H9 (cell line): Measurements from ENCODE around the gene RSBN1. TPM values are rescaled to one million over a fixed set of nuclear protein-coding genes. Genes with fewer than 3 reads are reported as not detected.
"Not testable (repeated sequence)": the region's sequence is repeated elsewhere in the genome, so short reads cannot be mapped to it uniquely, and the experiment has no call there.

ENCODE experiments used
- DNase-seq: peaks from one replicate; pipeline ENCODE4 v3.0.0-alpha.2; 2017
- H2AFZ ChIP-seq: one replicate; pipeline ENCODE4 v1.6.1; 2013; ENCODE audit warnings: mild to moderate bottlenecking, low read length, control low read depth, moderate library complexity
- H2AK5ac ChIP-seq: 2 replicates; pipeline ENCODE4 v1.6.1; 2013; ENCODE audit warnings: low read length, control low read depth, mixed read lengths; ENCODE audit not compliant: insufficient read length
- H2BK120ac ChIP-seq: one replicate; pipeline ENCODE4 v1.6.1; 2013; ENCODE audit warnings: low read depth, mild to moderate bottlenecking, low read length, control low read depth, inconsistent platforms; ENCODE audit not compliant: poor library complexity, severe bottlenecking
- H2BK12ac ChIP-seq: 2 replicates; pipeline ENCODE4 v1.6.1; 2013; ENCODE audit warnings: low read length, control low read depth, mixed read lengths, low read depth; ENCODE audit not compliant: insufficient read length
- H2BK15ac ChIP-seq: 2 replicates; pipeline ENCODE4 v1.6.1; 2013; ENCODE audit warnings: low read depth, low read length, control low read depth
- H2BK20ac ChIP-seq: one replicate; pipeline ENCODE4 v1.6.1; 2013; ENCODE audit warnings: low read depth, mild to moderate bottlenecking, low read length, control low read depth, inconsistent platforms; ENCODE audit not compliant: poor library complexity, severe bottlenecking
- H2BK5ac ChIP-seq: 2 replicates; pipeline ENCODE4 v1.6.1; 2013; ENCODE audit warnings: low read length, control low read depth, mixed read lengths; ENCODE audit not compliant: insufficient read length
- H3K14ac ChIP-seq: 2 replicates; pipeline ENCODE4 v1.6.1; 2013; ENCODE audit warnings: low read length, control low read depth; ENCODE audit not compliant: insufficient read depth
- H3K18ac ChIP-seq: 2 replicates; pipeline ENCODE4 v1.6.1; 2013; ENCODE audit warnings: low read depth, mild to moderate bottlenecking, mixed read lengths, low read length, control low read depth; ENCODE audit not compliant: insufficient read length
- H3K23ac ChIP-seq: 2 replicates; pipeline ENCODE4 v1.6.1; 2013; ENCODE audit warnings: low read length, control low read depth, mixed read lengths, low read depth; ENCODE audit not compliant: insufficient read length
- H3K23me2 ChIP-seq: 2 replicates; pipeline ENCODE4 v1.6.1; 2013; ENCODE audit warnings: low read depth, mild to moderate bottlenecking, mixed read lengths, low read length, control low read depth; ENCODE audit not compliant: insufficient read length, poor library complexity, severe bottlenecking
- H3K27ac ChIP-seq: 2 replicates; pipeline ENCODE4 v1.5.1; 2013; ENCODE audit warnings: low read length, control low read depth, mixed read lengths, low read depth; ENCODE audit not compliant: insufficient read length
- H3K27me3 ChIP-seq: 2 replicates; pipeline ENCODE4 v1.6.1; 2013; ENCODE audit warnings: low read length, control low read depth, inconsistent platforms; ENCODE audit not compliant: insufficient read depth
- H3K4ac ChIP-seq: 2 replicates; pipeline ENCODE4 v1.6.1; 2013; ENCODE audit warnings: low read depth, mild to moderate bottlenecking, control low read depth, inconsistent platforms, low read length, moderate library complexity
- H3K4me1 ChIP-seq: 2 replicates; pipeline ENCODE4 v1.6.1; 2013; ENCODE audit warnings: low read length, control low read depth, inconsistent platforms; ENCODE audit not compliant: insufficient read depth
- H3K4me2 ChIP-seq: 2 replicates; pipeline ENCODE4 v1.6.1; 2013; ENCODE audit warnings: low read length, control low read depth, mixed read lengths; ENCODE audit not compliant: insufficient read length, insufficient read depth
- H3K56ac ChIP-seq: 2 replicates; pipeline ENCODE4 v1.6.1; 2013; ENCODE audit warnings: low read depth, mild to moderate bottlenecking, mixed read lengths, low read length, control low read depth; ENCODE audit not compliant: insufficient read length
- H3K79me1 ChIP-seq: 2 replicates; pipeline ENCODE4 v1.6.1; 2013; ENCODE audit warnings: low read depth, mild to moderate bottlenecking, moderate library complexity, low read length, control low read depth, inconsistent platforms; ENCODE audit not compliant: insufficient read depth, poor library complexity, severe bottlenecking
- H3K79me2 ChIP-seq: 2 replicates; pipeline ENCODE4 v1.6.1; 2013; ENCODE audit warnings: low read length, control low read depth, inconsistent platforms; ENCODE audit not compliant: insufficient read depth
- H3K9ac ChIP-seq: 2 replicates; pipeline ENCODE4 v1.6.1; 2013; ENCODE audit warnings: low read length, control low read depth, mixed read lengths; ENCODE audit not compliant: insufficient read length; ENCODE audit errors: extremely low read depth
- H3K9me3 ChIP-seq: one replicate; pipeline ENCODE4 v1.6.1; 2013; ENCODE audit warnings: low read depth, low read length, inconsistent platforms; ENCODE audit not compliant: control insufficient read depth
- H3T11ph ChIP-seq: one replicate; pipeline ENCODE4 v1.6.1; 2013; ENCODE audit warnings: mild to moderate bottlenecking, low read length, control low read depth, inconsistent platforms
- H4K20me1 ChIP-seq: one replicate; pipeline ENCODE4 v1.6.1; 2013; ENCODE audit not compliant: control insufficient read depth, insufficient read length, insufficient read depth
- H4K5ac ChIP-seq: 2 replicates; pipeline ENCODE4 v1.6.1; 2013; ENCODE audit warnings: low read depth, mild to moderate bottlenecking, mixed read lengths, low read length, control low read depth; ENCODE audit not compliant: insufficient read length
- H4K8ac ChIP-seq: replicated peaks from 2 replicates; pipeline ENCODE4 v1.6.1; 2013; ENCODE audit warnings: low read length, control low read depth, mixed read lengths, low read depth; ENCODE audit not compliant: insufficient read length
- H4K91ac ChIP-seq: 2 replicates; pipeline ENCODE4 v1.6.1; 2013; ENCODE audit warnings: low read depth, mild to moderate bottlenecking, moderate library complexity, mixed read lengths, low read length, control low read depth; ENCODE audit not compliant: insufficient read length
- H3K27ac Mint-ChIP-seq, 3 experiments: 2 replicates in 2 of 3; 3 replicates in 1 of 3; pipeline ENCODE4 v1.8.0; 2020 to 2021; ENCODE audit warnings: mixed read lengths in 3 of 3, mild to moderate bottlenecking in 1 of 3, moderate library complexity in 1 of 3
- H3K27me3 Mint-ChIP-seq: 2 replicates; pipeline ENCODE4 v1.8.0; 2021; ENCODE audit warnings: low read depth, mild to moderate bottlenecking, moderate library complexity, mixed read lengths
- H3K36me3 Mint-ChIP-seq, 3 experiments: 2 replicates in 2 of 3; 3 replicates in 1 of 3; pipeline ENCODE4 v1.8.0; 2020 to 2021; ENCODE audit warnings: low read depth in 3 of 3, mixed read lengths in 3 of 3; ENCODE audit not compliant: insufficient read depth in 1 of 3
- H3K4me1 Mint-ChIP-seq, 2 experiments: 2 replicates each; pipeline ENCODE4 v1.8.0; 2020; ENCODE audit warnings: mixed read lengths in 2 of 2
- H3K4me3 Mint-ChIP-seq, 2 experiments: 2 replicates in 1 of 2; 3 replicates in 1 of 2; pipeline ENCODE4 v1.8.0; 2020 to 2021; ENCODE audit warnings: mild to moderate bottlenecking in 2 of 2, mixed read lengths in 2 of 2, moderate library complexity in 1 of 2
- H3K9me3 Mint-ChIP-seq, 2 experiments: 2 replicates in 1 of 2; 3 replicates in 1 of 2; pipeline ENCODE4 v1.8.0; 2020; ENCODE audit warnings: mild to moderate bottlenecking in 2 of 2, mixed read lengths in 2 of 2, moderate library complexity in 1 of 2
- WGBS: extraction: QIAGEN DNeasy Blood & Tissue Kit; methylation state at CpG from one replicate; pipeline ENCODE4 v1.1.7; 2013; ENCODE audit warnings: missing lambda C conversion rate, low lambda C conversion rate, mixed read lengths; ENCODE audit not compliant: insufficient read length; ENCODE audit errors: extremely low coverage; 5-methylcytosine and 5-hydroxymethylcytosine counted together
- total RNA-seq: library from RNA; stranded (reverse); gene quantifications from 2 replicates; pipeline ENCODE4 v1.2.1, GENCODE V29; 2021
- TF ChIP-seq, protein P1 (sequence below): fragments of 200-600 bp; sonication (generic); conservative IDR thresholded peaks from 3 replicates; pipeline ENCODE4 v1.8.0; 2021; ENCODE audit warnings: antibody characterized with exemption, mild to moderate bottlenecking

RSBN1 gene
- total RNA-seq, 1 experiment from 2014 or later = 11.0 TPM

DNA sequence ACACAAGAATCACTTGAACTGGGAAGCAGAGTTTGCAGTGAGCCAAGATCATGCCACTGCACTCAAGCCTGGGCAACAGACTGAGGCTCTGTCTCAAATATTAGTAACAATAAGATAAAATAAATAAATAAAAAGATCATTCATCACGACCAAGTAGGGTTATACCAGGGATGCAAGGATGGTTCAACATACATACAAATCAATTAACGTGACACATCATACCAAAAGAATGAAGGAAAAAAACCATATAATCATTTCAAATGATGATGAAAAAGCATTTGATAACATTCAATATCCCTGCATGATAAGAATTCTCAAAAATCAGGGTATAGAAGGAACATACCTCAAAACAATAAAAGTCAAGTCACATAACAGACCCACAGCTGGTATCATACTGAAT, 91.3 kb downstream of the RSBN1 start:
- no peak overlapping the region for H2BK12ac ChIP-seq
- H2BK5ac ChIP-seq = no peak overlapping the region
- no peak overlapping the region for H3K14ac ChIP-seq
- H2AFZ ChIP-seq = no peak overlapping the region
- no peak overlapping the region for H4K91ac ChIP-seq
- no peak overlapping the region for H3K27ac Mint-ChIP-seq
- H3T11ph ChIP-seq = no peak overlapping the region
- TF ChIP-seq, protein P1, sequence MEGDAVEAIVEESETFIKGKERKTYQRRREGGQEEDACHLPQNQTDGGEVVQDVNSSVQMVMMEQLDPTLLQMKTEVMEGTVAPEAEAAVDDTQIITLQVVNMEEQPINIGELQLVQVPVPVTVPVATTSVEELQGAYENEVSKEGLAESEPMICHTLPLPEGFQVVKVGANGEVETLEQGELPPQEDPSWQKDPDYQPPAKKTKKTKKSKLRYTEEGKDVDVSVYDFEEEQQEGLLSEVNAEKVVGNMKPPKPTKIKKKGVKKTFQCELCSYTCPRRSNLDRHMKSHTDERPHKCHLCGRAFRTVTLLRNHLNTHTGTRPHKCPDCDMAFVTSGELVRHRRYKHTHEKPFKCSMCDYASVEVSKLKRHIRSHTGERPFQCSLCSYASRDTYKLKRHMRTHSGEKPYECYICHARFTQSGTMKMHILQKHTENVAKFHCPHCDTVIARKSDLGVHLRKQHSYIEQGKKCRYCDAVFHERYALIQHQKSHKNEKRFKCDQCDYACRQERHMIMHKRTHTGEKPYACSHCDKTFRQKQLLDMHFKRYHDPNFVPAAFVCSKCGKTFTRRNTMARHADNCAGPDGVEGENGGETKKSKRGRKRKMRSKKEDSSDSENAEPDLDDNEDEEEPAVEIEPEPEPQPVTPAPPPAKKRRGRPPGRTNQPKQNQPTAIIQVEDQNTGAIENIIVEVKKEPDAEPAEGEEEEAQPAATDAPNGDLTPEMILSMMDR = no peak
- no peaks in the 10 kb centered on the region for H3K79me2 ChIP-seq
- no peaks in the 10 kb centered on the region for H3K27me3 ChIP-seq
- H2BK15ac ChIP-seq = no peak overlapping the region
- H3K4me3 Mint-ChIP-seq = no peak overlapping the region
- H3K27me3 Mint-ChIP-seq = no peaks in the 10 kb centered on the region; the same call in 1 of the 2 replicates
- no peak overlapping the region for H2BK20ac ChIP-seq
- H4K8ac ChIP-seq = no peak overlapping the region
- no peak overlapping the region for H3K18ac ChIP-seq
- no peak for DNase-seq
- WGBS = no CpG with 5 or more reads among the region's 2 CpGs
- H3K23ac ChIP-seq = no peak overlapping the region
- no peaks in the 10 kb centered on the region for H3K4me1 ChIP-seq
- H3K36me3 Mint-ChIP-seq = peaks cover 81 to 89% (median 81%) of the 10 kb centered on the region in 3 experiments
- no peak overlapping the region for H3K4ac ChIP-seq
- no peaks in the 10 kb centered on the region for H3K79me1 ChIP-seq
- H2AK5ac ChIP-seq = no peak overlapping the region
- H3K9me3 Mint-ChIP-seq = peaks cover 54 to 55% of the 10 kb centered on the region in 2 experiments
- H2BK120ac ChIP-seq = no peak overlapping the region
- H4K5ac ChIP-seq = no peak overlapping the region
- H3K9me3 ChIP-seq = peaks cover 6% of the 10 kb centered on the region
- H3K56ac ChIP-seq = no peak overlapping the region
- H3K4me2 ChIP-seq = no peak overlapping the region
- H3K4me1 Mint-ChIP-seq = no peaks in the 10 kb centered on the region
- no peak overlapping the region for H3K9ac ChIP-seq
- no peak overlapping the region for H3K27ac ChIP-seq
- no peaks in the 10 kb centered on the region for H3K23me2 ChIP-seq
- H4K20me1 ChIP-seq = no peaks in the 10 kb centered on the region

DNA sequence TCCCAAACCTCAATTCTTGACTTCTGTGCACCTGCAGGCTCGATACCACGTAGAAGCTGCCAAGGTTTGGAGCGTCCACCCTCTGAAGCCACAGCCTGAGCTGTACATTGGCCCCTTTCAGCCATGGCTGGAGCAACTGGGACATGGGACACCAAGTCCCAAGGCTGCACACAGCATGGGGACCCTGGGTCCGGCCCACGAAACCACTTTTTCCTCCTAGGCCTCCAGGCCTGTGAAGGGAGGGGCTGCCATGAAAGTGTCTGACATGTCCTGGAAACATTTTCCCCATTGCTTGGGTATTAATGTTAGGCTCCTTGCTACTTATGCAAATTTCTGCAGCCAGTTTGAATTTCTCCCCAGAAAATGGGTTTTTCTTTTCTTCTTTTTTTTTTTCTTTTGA, 93.7 kb downstream of the RSBN1 start:
- not testable (repeated sequence) for H3K27ac Mint-ChIP-seq, H3K4me3 Mint-ChIP-seq, H3K4me1 ChIP-seq, H2BK15ac ChIP-seq, H4K20me1 ChIP-seq, H3K23me2 ChIP-seq, H3K79me2 ChIP-seq, H3K4ac ChIP-seq, H3K9me3 ChIP-seq, H3K14ac ChIP-seq, H4K91ac ChIP-seq, H3T11ph ChIP-seq, H3K27me3 Mint-ChIP-seq, H3K79me1 ChIP-seq, H3K56ac ChIP-seq, H3K4me2 ChIP-seq, H2BK20ac ChIP-seq, H3K4me1 Mint-ChIP-seq, H3K9ac ChIP-seq, H2BK5ac ChIP-seq, H2BK12ac ChIP-seq, H3K18ac ChIP-seq, H2BK120ac ChIP-seq, DNase-seq, H3K27me3 ChIP-seq, H4K8ac ChIP-seq, H2AFZ ChIP-seq, H3K23ac ChIP-seq, H4K5ac ChIP-seq, H3K27ac ChIP-seq, H2AK5ac ChIP-seq
- H3K36me3 Mint-ChIP-seq = peaks cover 70 to 82% (median 80%) of the 10 kb centered on the region in 3 experiments
- WGBS = no CpG with 5 or more reads among the region's 5 CpGs
- H3K9me3 Mint-ChIP-seq = peaks cover 54% of the 10 kb centered on the region in 2 experiments
